Epidermal melanocyte (primary cell): ENCODE results near the gene WDR88.
"Not testable (repeated sequence)": the region's sequence is repeated elsewhere in the genome, so short reads cannot be mapped to it uniquely, and the experiment has no call there.

ENCODE experiments used
- DNase-seq: peaks from one replicate; pipeline ENCODE4 v3.0.0; 2011; ENCODE audit warnings: low spot score; ENCODE audit not compliant: insufficient read length

The WDR88 gene

GRCh38 chr19:33126712-33127111 is 5.2 kb upstream of the WDR88 start:
- not testable (repeated sequence) for DNase-seq

DNA sequence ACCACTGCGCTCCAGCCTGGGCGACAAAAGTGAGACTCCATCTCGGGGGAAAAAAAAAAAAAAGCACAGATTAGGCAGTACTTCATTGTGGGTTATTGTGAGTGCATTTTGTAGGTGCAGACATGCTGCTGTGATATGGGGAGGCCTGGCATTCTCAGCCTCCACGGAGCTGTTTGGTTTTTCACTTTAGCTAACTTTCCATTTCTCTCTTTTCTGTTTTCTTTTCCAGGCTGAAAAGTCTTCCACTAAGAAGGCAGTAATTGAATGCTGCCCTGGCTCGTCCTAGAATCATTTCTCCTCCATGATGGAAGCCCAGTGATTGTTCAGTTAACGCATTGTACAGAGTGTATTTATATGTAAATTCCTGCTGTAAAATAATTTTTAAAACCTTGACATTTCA is 2.0 kb upstream of the WDR88 start:
- DNase-seq: no peak

GRCh38 chr19:33130433-33130832 is 1.5 kb upstream of the WDR88 start:
- no peak for DNase-seq

GRCh38 chr19:33132425-33132824 is 511 bp downstream of the WDR88 start:
- no peak for DNase-seq

- no peak for DNase-seq
Observed at GRCh38 chr19:33133438-33134031, 1.6 kb downstream of the WDR88 start.

DNA sequence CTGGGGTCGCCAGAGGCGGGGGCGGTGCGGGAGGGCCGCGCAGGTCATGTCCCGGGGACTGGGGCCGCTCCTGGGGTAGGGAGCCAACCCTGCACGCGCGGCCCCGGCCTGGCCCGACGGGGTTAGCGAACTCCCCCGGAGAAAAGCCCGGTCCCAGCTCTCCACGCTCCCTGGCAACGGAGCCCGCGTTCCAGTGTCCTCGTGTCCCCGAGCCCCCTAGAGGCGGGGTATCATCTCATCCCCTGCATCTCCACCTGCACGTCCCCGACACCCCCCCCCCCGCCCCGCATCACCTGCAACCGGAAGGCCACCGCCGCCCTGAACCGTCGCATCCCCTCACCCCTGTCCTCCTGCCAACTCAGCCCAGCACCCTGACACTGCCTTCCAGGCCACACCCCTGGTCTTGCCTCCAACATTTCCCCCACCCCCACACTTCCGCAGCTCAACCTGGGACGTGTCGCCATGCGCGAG is 2.7 kb downstream of the WDR88 start:
- no peak for DNase-seq

DNA sequence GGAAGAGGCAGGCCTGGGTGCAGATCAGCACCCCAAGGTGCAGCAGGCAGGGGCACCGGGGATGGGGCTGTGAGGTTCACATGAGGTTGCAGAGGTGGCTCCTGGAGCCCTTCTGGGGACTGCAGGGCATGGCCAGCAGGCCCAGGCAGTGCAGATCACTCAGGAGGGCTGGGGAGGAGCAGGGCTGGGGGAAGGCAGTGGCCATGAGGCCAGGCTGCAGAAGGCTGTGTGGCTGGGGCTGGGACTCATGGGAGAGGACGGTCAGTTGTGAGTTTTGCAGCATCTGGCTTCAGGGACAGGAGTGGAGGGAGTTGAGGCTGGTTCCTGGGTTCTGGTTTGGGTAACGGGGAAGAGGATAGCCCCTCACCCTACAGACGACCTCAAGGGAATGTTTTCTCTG is 7.3 kb downstream of the WDR88 start:
- no peak for DNase-seq

- DNase-seq: peak; percentile 81
Observed at GRCh38 chr19:33143897-33144405, 12.0 kb downstream of the WDR88 start.

GRCh38 chr19:33146209-33146608 is 14.3 kb downstream of the WDR88 start:
- no peak for DNase-seq

- no peak for DNase-seq
Observed at GRCh38 chr19:33147538-33147937, 15.6 kb downstream of the WDR88 start.

GRCh38 chr19:33150852-33151518 is 19.1 kb downstream of the WDR88 start:
- no peak for DNase-seq

DNA sequence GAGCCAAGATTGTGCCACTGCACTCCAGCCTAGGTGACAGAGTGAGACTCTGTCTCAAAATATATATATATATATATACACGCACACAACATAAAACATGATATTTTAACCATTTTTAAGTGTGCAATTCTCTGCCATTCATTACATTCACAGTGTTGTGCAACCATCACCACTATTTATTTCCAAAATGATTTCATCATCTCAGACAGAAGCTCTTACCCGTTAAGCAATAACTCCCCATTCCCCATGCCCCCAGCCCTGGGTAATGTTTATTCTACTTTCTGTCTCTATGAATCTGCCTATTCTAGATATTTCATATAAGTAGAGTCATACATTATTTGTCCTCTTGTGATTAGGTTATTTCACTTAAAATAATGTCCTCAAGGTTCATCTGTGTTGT is 20.3 kb downstream of the WDR88 start:
- DNase-seq: no peak

GRCh38 chr19:33152625-33153024 is 20.7 kb downstream of the WDR88 start:
- DNase-seq: not testable (repeated sequence)

DNA sequence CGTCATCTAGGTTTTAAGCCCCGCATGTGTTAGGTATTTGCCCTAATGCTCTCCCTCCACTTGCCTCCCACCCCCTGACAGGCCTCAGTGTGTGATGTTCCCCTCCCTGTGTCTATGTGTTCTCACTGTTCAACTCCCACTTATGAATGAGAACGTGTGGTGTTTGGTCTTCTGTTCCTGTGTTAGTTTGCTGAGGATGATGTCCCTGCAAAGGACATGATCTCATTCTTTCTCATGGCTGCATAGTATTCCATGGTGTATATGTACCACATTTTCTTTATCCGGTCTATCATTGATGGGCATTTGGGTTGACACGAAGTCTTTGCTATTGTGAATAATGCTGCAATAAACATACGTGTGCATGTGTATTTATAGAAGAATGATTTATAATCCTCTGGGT is 22.4 kb downstream of the WDR88 start:
- not testable (repeated sequence) for DNase-seq

GRCh38 chr19:33156334-33156733 is 24.4 kb downstream of the WDR88 start:
- DNase-seq: no peak

- DNase-seq: no peak
Observed at GRCh38 chr19:33157906-33158305, 26.0 kb downstream of the WDR88 start.

DNA sequence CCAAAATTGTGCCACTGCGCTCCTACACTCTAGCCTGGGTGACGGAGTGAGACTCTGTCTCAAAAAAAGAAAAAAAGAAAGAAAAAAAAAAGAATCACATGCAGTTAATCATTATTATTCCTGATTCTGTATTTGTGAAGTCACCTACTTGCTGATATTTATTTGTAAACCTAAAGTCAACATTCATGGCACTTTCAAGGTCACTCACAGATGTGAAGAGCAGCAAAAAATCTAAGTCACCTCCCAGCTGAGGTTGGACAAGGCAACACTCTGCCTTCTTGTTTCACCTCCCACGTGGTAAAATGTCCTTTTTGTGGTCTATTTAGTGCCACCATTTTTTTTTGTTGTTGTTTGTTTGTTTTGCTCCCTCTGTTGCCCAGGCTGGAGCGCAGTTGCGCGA is 26.5 kb downstream of the WDR88 start:
- no peak for DNase-seq

GRCh38 chr19:33159149-33159548 is 27.2 kb downstream of the WDR88 start:
- no peak for DNase-seq

- DNase-seq: no peak
Observed at GRCh38 chr19:33159893-33160292, 28.0 kb downstream of the WDR88 start.

DNA sequence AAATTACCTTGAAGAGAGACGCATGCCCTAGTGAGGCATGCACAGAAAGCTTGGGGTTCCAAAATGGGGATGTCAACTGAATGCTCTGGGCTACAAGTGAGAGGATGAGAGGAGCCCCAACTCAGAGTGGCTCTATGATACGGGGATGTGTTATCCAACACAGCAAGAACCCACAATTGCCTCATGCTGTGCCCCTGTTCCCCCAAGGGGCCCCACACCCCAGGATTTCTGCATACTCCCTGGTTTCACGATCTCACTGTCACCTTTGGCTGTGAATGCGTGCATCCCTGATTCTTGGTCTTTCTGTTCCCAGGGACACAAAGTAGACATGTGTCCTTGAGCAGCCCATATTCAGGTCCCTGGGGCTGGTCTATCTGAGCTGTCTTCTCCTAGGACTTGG is 29.3 kb downstream of the WDR88 start:
- no peak for DNase-seq

DNA sequence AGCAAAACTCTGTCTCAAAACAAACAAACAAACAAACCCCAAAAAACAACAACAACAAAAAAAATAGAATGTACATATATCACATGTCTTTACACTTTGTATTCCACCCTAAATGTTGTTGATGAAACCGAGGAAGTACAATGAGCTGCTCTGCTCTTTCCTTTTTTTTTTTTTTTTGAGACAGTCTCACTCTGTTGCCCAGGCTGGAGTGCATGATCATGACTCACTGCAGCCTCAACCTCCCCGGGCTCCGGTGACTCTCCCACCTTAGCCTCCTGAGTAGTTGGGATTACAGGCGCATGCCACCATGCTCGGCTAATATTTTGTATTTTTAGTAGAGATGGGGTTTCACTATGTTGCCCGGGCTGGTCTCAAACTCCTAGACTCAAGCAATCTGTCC is 31.6 kb downstream of the WDR88 start:
- DNase-seq: no peak

DNA sequence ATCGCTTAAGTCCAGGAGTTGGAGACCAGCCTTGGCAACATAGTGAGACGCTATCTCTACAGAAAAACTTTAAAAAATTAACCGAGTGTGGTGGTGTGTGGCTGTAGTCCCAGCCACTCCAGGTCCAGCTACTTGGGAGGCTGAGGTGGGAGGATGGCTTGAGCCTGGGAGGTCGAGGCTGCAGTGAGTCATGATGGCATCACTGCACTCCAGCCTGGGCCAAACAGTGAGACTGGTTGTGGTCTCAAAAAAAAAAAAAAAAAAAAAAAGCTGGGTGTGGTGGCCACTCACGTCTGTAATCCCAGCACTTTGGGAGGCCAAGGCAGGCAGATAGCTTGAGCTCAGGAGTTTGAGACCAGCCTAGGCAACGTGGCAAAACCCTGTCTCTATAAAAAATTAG is 34.1 kb downstream of the WDR88 start:
- DNase-seq: not testable (repeated sequence)

DNA sequence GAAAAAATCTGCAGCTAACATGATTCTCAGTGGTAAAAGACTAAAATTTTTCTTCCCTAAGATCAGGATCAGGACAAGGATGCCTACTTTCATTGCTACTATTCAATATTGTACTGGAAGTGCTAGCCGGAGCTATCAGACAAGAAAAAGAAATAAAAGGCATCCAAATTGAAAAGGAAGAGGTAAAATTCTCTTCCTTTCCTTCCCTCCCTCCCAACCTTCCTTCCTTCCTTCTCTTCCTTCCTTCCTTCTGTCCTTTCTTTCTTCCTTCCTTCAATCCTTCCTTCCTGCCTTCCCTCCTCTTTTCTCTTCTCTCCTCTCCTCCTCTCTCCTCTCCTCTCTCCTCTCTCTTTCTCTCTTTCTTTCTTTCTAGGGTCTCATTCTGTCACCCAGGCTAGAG is 35.5 kb downstream of the WDR88 start:
- DNase-seq: no peak
